Ureter (tissue), 1 donor: ENCODE data around the gene RSPH3. TPM values are rescaled to one million over a fixed set of nuclear protein-coding genes. Genes with fewer than 3 reads are reported as not detected.
A peak's percentile ranks its signal among the peaks of the same experiment; 100 is the strongest.
"Not testable (repeated sequence)": the region's sequence is repeated elsewhere in the genome, so short reads cannot be mapped to it uniquely, and the experiment has no call there.

ENCODE experiments used
- DNase-seq: peaks from one replicate; pipeline ENCODE4 v3.0.0-alpha.2; 2020; ENCODE audit warnings: low spot score
- total RNA-seq: library from RNA; stranded (reverse); gene quantifications from one replicate; pipeline ENCODE4 v1.2.4, GENCODE V29; 2023
- donor health status: DM: yes; HTN: yes; CAD: no.

Gene RSPH3
- total RNA-seq, 1 donor from 2014 or later = 15.0 TPM

- no peak for DNase-seq
Measured at GRCh38 chr6:158972241-158973233, 27.5 kb downstream of the RSPH3 start.

- no peak for DNase-seq
Measured at GRCh38 chr6:158970640-158971275, 29.2 kb downstream of the RSPH3 start.

- DNase-seq = no peak
Measured at GRCh38 chr6:158969148-158969547, 30.9 kb downstream of the RSPH3 start.

GRCh38 chr6:158963020-158963808 lies 36.8 kb downstream of the RSPH3 start:
- DNase-seq = no peak

GRCh38 chr6:158962371-158962770 lies 37.6 kb downstream of the RSPH3 start:
- no peak for DNase-seq

- DNase-seq = no peak
Measured at GRCh38 chr6:158960026-158960425, 40.0 kb downstream of the RSPH3 start.

- no peak for DNase-seq
Measured at GRCh38 chr6:158959552-158959951, 40.5 kb downstream of the RSPH3 start.

- DNase-seq = no peak
Measured at GRCh38 chr6:158958504-158959386, 41.3 kb downstream of the RSPH3 start.

GRCh38 chr6:158955255-158955654 lies 44.7 kb downstream of the RSPH3 start:
- DNase-seq = no peak

GRCh38 chr6:158954753-158955152 lies 45.2 kb downstream of the RSPH3 start:
- no peak for DNase-seq

- not testable (repeated sequence) for DNase-seq
Measured at GRCh38 chr6:158952011-158952410, 48.0 kb downstream of the RSPH3 start.

- not testable (repeated sequence) for DNase-seq
Measured at GRCh38 chr6:158951565-158951964, 48.4 kb downstream of the RSPH3 start.

- DNase-seq = no peak
Measured at GRCh38 chr6:158947284-158947683, 52.7 kb downstream of the RSPH3 start.

GRCh38 chr6:158943380-158944032 lies 56.5 kb downstream of the RSPH3 start:
- no peak for DNase-seq

- DNase-seq = no peak
Measured at GRCh38 chr6:158942349-158942748, 57.7 kb downstream of the RSPH3 start.

- no peak for DNase-seq
Measured at GRCh38 chr6:158941246-158941645, 58.8 kb downstream of the RSPH3 start.

- DNase-seq = no peak
Measured at GRCh38 chr6:158939255-158940159, 60.5 kb downstream of the RSPH3 start.

- peak; percentile 60 for DNase-seq
Measured at GRCh38 chr6:158938811-158939254, 61.2 kb downstream of the RSPH3 start.

GRCh38 chr6:158938220-158938619 lies 61.8 kb downstream of the RSPH3 start:
- DNase-seq = no peak
